ENCODE results near the gene LRRK2.
"Not testable (repeated sequence)": the region's sequence is repeated elsewhere in the genome, so short reads cannot be mapped to it uniquely, and the experiment has no call there.

The LRRK2 gene

GRCh38 chr12:40212566-40212965 is 12.2 kb upstream of the LRRK2 start:
- DNase-seq (ENCODE audit: low read depth in 2 of 2, low spot score in 1 of 2), result no peak

- DNase-seq (ENCODE audit: low read depth in 2 of 2, low spot score in 1 of 2), result no peak
These were observed 8.8 kb upstream of the LRRK2 start for GRCh38 chr12:40215982-40216381.

- no peak for DNase-seq (ENCODE audit: low read depth in 2 of 2, low spot score in 1 of 2)
These were observed 8.1 kb upstream of the LRRK2 start for GRCh38 chr12:40216516-40217288.

- DNase-seq (ENCODE audit: low read depth in 2 of 2, low spot score in 1 of 2), result no peak
These were observed 5.0 kb upstream of the LRRK2 start for GRCh38 chr12:40219760-40220159.

- no peak for DNase-seq (ENCODE audit: low read depth in 2 of 2, low spot score in 1 of 2)
These were observed 2.5 kb upstream of the LRRK2 start for GRCh38 chr12:40222247-40222646.

GRCh38 chr12:40223646-40224045 is 1.2 kb upstream of the LRRK2 start:
- DNase-seq (ENCODE audit: low read depth in 2 of 2, low spot score in 1 of 2), result no peak

GRCh38 chr12:40225337-40225983 is 663 bp downstream of the LRRK2 start:
- DNase-seq (ENCODE audit: low read depth in 2 of 2, low spot score in 1 of 2), result no peak

GRCh38 chr12:40225984-40226602 is 1.3 kb downstream of the LRRK2 start:
- DNase-seq (ENCODE audit: low read depth in 2 of 2, low spot score in 1 of 2), result no peak

- no peak for DNase-seq (ENCODE audit: low read depth in 2 of 2, low spot score in 1 of 2)
These were observed 1.9 kb downstream of the LRRK2 start for GRCh38 chr12:40226705-40227104.

GRCh38 chr12:40227447-40227846 is 2.6 kb downstream of the LRRK2 start:
- DNase-seq (ENCODE audit: low read depth in 2 of 2, low spot score in 1 of 2), result no peak

- no peak for DNase-seq (ENCODE audit: low read depth in 2 of 2, low spot score in 1 of 2)
These were observed 3.9 kb downstream of the LRRK2 start for GRCh38 chr12:40228727-40229126.

GRCh38 chr12:40229690-40230651 is 5.2 kb downstream of the LRRK2 start:
- no peak for DNase-seq (ENCODE audit: low read depth in 2 of 2, low spot score in 1 of 2)

GRCh38 chr12:40232602-40233001 is 7.8 kb downstream of the LRRK2 start:
- DNase-seq (ENCODE audit: low read depth in 2 of 2, low spot score in 1 of 2), result no peak

- no peak for DNase-seq (ENCODE audit: low read depth in 2 of 2, low spot score in 1 of 2)
These were observed 9.1 kb downstream of the LRRK2 start for GRCh38 chr12:40233741-40234367.

GRCh38 chr12:40236357-40236850 is 11.6 kb downstream of the LRRK2 start:
- DNase-seq (ENCODE audit: low read depth in 2 of 2, low spot score in 1 of 2), result no peak

GRCh38 chr12:40238266-40238902 is 13.6 kb downstream of the LRRK2 start:
- DNase-seq (ENCODE audit: low read depth in 2 of 2, low spot score in 1 of 2), result no peak

GRCh38 chr12:40238979-40239378 is 14.2 kb downstream of the LRRK2 start:
- DNase-seq (ENCODE audit: low read depth in 2 of 2, low spot score in 1 of 2), result no peak

- DNase-seq (ENCODE audit: low read depth in 2 of 2, low spot score in 1 of 2), result no peak
These were observed 16.0 kb downstream of the LRRK2 start for GRCh38 chr12:40240779-40241178.

- no peak for DNase-seq (ENCODE audit: low read depth in 2 of 2, low spot score in 1 of 2)
These were observed 16.9 kb downstream of the LRRK2 start for GRCh38 chr12:40241741-40242140.

- DNase-seq (ENCODE audit: low read depth in 2 of 2, low spot score in 1 of 2), result not testable (repeated sequence)
These were observed 19.8 kb downstream of the LRRK2 start for GRCh38 chr12:40244526-40245156.
